Hippocampal formation (tissue), 2 donors: Measurements from ENCODE around the gene KIR3DL3.
"Not testable (repeated sequence)": the region's sequence is repeated elsewhere in the genome, so short reads cannot be mapped to it uniquely, and the experiment has no call there.

ENCODE experiments used
- DNase-seq, 2 donors: peaks; one replicate each; lab custom pipeline; 2025; lab: John Stamatoyannopoulos, UW

Gene KIR3DL3

GRCh38 chr19:54724142-54724541 lies at the start of gene KIR3DL3:
Gene KIR3DL3 (plus strand): TSS chr19:54724442. CDS start chr19:54724497, 55 bp downstream.
- DNase-seq = no peak

GRCh38 chr19:54676210-54676834 lies 47.9 kb upstream of the KIR3DL3 start:
- DNase-seq = not testable (repeated sequence)

GRCh38 chr19:54677217-54677616 lies 47.0 kb upstream of the KIR3DL3 start:
- DNase-seq = no peak

GRCh38 chr19:54681596-54681995 lies 42.6 kb upstream of the KIR3DL3 start:
- DNase-seq = not testable (repeated sequence)

GRCh38 chr19:54682306-54682856 lies 41.9 kb upstream of the KIR3DL3 start:
- DNase-seq = no peak

- no peak for DNase-seq
Measured at GRCh38 chr19:54684527-54684926, 39.7 kb upstream of the KIR3DL3 start.

- no peak for DNase-seq
Measured at GRCh38 chr19:54691582-54692297, 32.5 kb upstream of the KIR3DL3 start.

- no peak for DNase-seq
Measured at GRCh38 chr19:54692298-54692615, 32.0 kb upstream of the KIR3DL3 start.

GRCh38 chr19:54694648-54695047 lies 29.6 kb upstream of the KIR3DL3 start:
- DNase-seq = no peak

GRCh38 chr19:54696117-54696548 lies 28.1 kb upstream of the KIR3DL3 start:
- no peak for DNase-seq

- no peak for DNase-seq
Measured at GRCh38 chr19:54696766-54697165, 27.5 kb upstream of the KIR3DL3 start.

- not testable (repeated sequence) for DNase-seq
Measured at GRCh38 chr19:54697716-54698115, 26.5 kb upstream of the KIR3DL3 start.

- no peak for DNase-seq
Measured at GRCh38 chr19:54704928-54705327, 19.3 kb upstream of the KIR3DL3 start.

GRCh38 chr19:54707962-54708361 lies 16.3 kb upstream of the KIR3DL3 start:
- DNase-seq = no peak

- DNase-seq = peak in 1 of 2 donors; percentile 56
Measured at GRCh38 chr19:54708781-54709180, 15.5 kb upstream of the KIR3DL3 start.

GRCh38 chr19:54709212-54709948 lies 14.9 kb upstream of the KIR3DL3 start:
- DNase-seq = no peak

GRCh38 chr19:54709956-54710355 lies 14.3 kb upstream of the KIR3DL3 start:
- not testable (repeated sequence) for DNase-seq

- no peak for DNase-seq
Measured at GRCh38 chr19:54724644-54725043, 402 bp downstream of the KIR3DL3 start.

GRCh38 chr19:54725321-54725720 lies 1.1 kb downstream of the KIR3DL3 start:
- no peak for DNase-seq

GRCh38 chr19:54727562-54727961 lies 3.3 kb downstream of the KIR3DL3 start:
- no peak for DNase-seq

- DNase-seq = no peak
Measured at GRCh38 chr19:54728167-54728566, 3.9 kb downstream of the KIR3DL3 start.

- DNase-seq = no peak
Measured at GRCh38 chr19:54729416-54730188, 5.4 kb downstream of the KIR3DL3 start.
